Ishikawa (cell line): ENCODE measurements around the gene DRGX.

ENCODE experiments used
- CEBPB ChIP-seq: IDR thresholded peaks from 2 replicates; pipeline ENCODE4 v1.6.1; 2012
- CREB1 ChIP-seq: IDR thresholded peaks from 2 replicates; pipeline ENCODE4 v1.6.1; 2012; ENCODE audit warnings: low read depth
- EGR1 ChIP-seq: IDR thresholded peaks from 2 replicates; pipeline ENCODE4 v1.6.1; 2012
- EP300 ChIP-seq: IDR thresholded peaks from 2 replicates; pipeline ENCODE4 v1.6.1; 2012; ENCODE audit warnings: borderline replicate concordance
- FOXM1 ChIP-seq: IDR thresholded peaks from 2 replicates; pipeline ENCODE4 v1.6.1; 2012; ENCODE audit warnings: low read depth, borderline replicate concordance
- MAX ChIP-seq: IDR thresholded peaks from 2 replicates; pipeline ENCODE4 v1.6.1; 2012
- NFIC ChIP-seq: IDR thresholded peaks from 2 replicates; pipeline ENCODE4 v1.6.1; 2012
- RAD21 ChIP-seq: IDR thresholded peaks from 2 replicates; pipeline ENCODE4 v1.6.1; 2012; ENCODE audit warnings: low read depth
- REST ChIP-seq: IDR thresholded peaks from 2 replicates; pipeline ENCODE4 v1.6.1; 2012; ENCODE audit warnings: low read depth, mild to moderate bottlenecking
- TAF1 ChIP-seq: IDR thresholded peaks from 2 replicates; pipeline ENCODE4 v1.6.1; 2012; ENCODE audit warnings: low read depth, mild to moderate bottlenecking
- TCF12 ChIP-seq: IDR thresholded peaks from 2 replicates; pipeline ENCODE4 v1.6.1; 2012; ENCODE audit warnings: low read depth
- TEAD4 ChIP-seq: IDR thresholded peaks from 2 replicates; pipeline ENCODE4 v1.6.1; 2012
- USF1 ChIP-seq: IDR thresholded peaks from 2 replicates; pipeline ENCODE4 v1.6.1; 2012
- YY1 ChIP-seq: IDR thresholded peaks from 2 replicates; pipeline ENCODE4 v1.6.1; 2012; ENCODE audit warnings: low read depth
- ZBTB7A ChIP-seq: IDR thresholded peaks from 2 replicates; pipeline ENCODE4 v1.6.1; 2012; ENCODE audit warnings: low read depth

The DRGX gene

GRCh38 chr10:49393301-49393700 is 2.6 kb downstream of the DRGX start:
- no peak for TF ChIP-seq FOXM1
- TF ChIP-seq EGR1, result no peak
- no peak for TF ChIP-seq CREB1
- TF ChIP-seq TCF12, result no peak
- no peak for TF ChIP-seq RAD21
- TF ChIP-seq YY1, result no peak
- no peak for TF ChIP-seq USF1
- no peak for TF ChIP-seq TAF1
- no peak for TF ChIP-seq NFIC
- no peak for TF ChIP-seq REST
- TF ChIP-seq MAX, result no peak
- TF ChIP-seq CEBPB, result no peak
- TF ChIP-seq EP300, result no peak
- TF ChIP-seq ZBTB7A, result no peak
- no peak for TF ChIP-seq TEAD4

- no peak for TF ChIP-seq NFIC
Observed at GRCh38 chr10:49389361-49389933, 6.4 kb downstream of the DRGX start.

- TF ChIP-seq MAX (no peak), NFIC (no peak), CREB1 (no peak), RAD21 (no peak), TCF12 (no peak), USF1 (no peak), FOXM1 (no peak), CEBPB (no peak), TAF1 (no peak), TEAD4 (no peak), EP300 (no peak)
Observed at GRCh38 chr10:49388161-49388560, 7.7 kb downstream of the DRGX start.

- TF ChIP-seq NFIC (no peak), TEAD4 (no peak)
Observed at GRCh38 chr10:49387071-49387470, 8.8 kb downstream of the DRGX start.

GRCh38 chr10:49385939-49386922 is 9.7 kb downstream of the DRGX start:
- TF ChIP-seq REST (peak; percentile 17; the same call in 1 of the 2 replicates), NFIC (no peak), EGR1 (no peak)

- no peak for TF ChIP-seq TCF12
- TF ChIP-seq RAD21, result no peak
- no peak for TF ChIP-seq TEAD4
- no peak for TF ChIP-seq CEBPB
- TF ChIP-seq CREB1, result no peak
- no peak for TF ChIP-seq EGR1
- TF ChIP-seq REST, result no peak
- no peak for TF ChIP-seq EP300
- TF ChIP-seq ZBTB7A, result no peak
- no peak for TF ChIP-seq USF1
- TF ChIP-seq FOXM1, result no peak
- no peak for TF ChIP-seq NFIC
- TF ChIP-seq MAX, result no peak
- TF ChIP-seq YY1, result no peak
- TF ChIP-seq TAF1, result no peak
Observed at GRCh38 chr10:49384268-49384953, 11.5 kb downstream of the DRGX start.
